T follicular helper cell (primary cell): Measurements from ENCODE around the gene EEFSEC.

Experiments
- DNase-seq: peaks from one replicate; pipeline ENCODE4 v3.0.0-alpha.2; 2020; ENCODE audit warnings: low read depth

EEFSEC gene

GRCh38 chr3:128446821-128447220 lies 293.5 kb downstream of the EEFSEC start:
- DNase-seq = no peak

- DNase-seq = no peak
Observed at GRCh38 chr3:128447561-128448013, 294.3 kb downstream of the EEFSEC start.

GRCh38 chr3:128448491-128448890 lies 295.2 kb downstream of the EEFSEC start:
- DNase-seq = no peak

- DNase-seq = no peak
Observed at GRCh38 chr3:128449111-128449638, 295.9 kb downstream of the EEFSEC start.

GRCh38 chr3:128452120-128452519 lies 298.8 kb downstream of the EEFSEC start:
- DNase-seq = no peak

- no peak for DNase-seq
Observed at GRCh38 chr3:128452678-128453275, 299.5 kb downstream of the EEFSEC start.

GRCh38 chr3:128453501-128454309 lies 300.4 kb downstream of the EEFSEC start:
- no peak for DNase-seq

- DNase-seq = no peak
Observed at GRCh38 chr3:128454310-128454618, 301.0 kb downstream of the EEFSEC start.

GRCh38 chr3:128455116-128455515 lies 301.8 kb downstream of the EEFSEC start:
- no peak for DNase-seq

- no peak for DNase-seq
Observed at GRCh38 chr3:128455786-128456748, 302.8 kb downstream of the EEFSEC start.

- no peak for DNase-seq
Observed at GRCh38 chr3:128456776-128457715, 303.8 kb downstream of the EEFSEC start.

GRCh38 chr3:128457937-128458336 lies 304.7 kb downstream of the EEFSEC start:
- DNase-seq = no peak
